ENCODE measurements around the gene SNUPN. TPM values are rescaled to one million over a fixed set of nuclear protein-coding genes. Genes with fewer than 3 reads are reported as not detected.
"Not testable (repeated sequence)": the region's sequence is repeated elsewhere in the genome, so short reads cannot be mapped to it uniquely, and the experiment has no call there.

Gene SNUPN
- total RNA-seq, 3 donors from 2014 or later, result 18.7 to 23.9 (median 18.9) TPM

GRCh38 chr15:75570126-75570845 lies 55.2 kb downstream of the SNUPN start:
- Histone ChIP-seq H3K9me3 (no peaks in the 10 kb centered on the region), H3K4me3 (no peak overlapping the region), H3K4me1 (ENCODE audit: low read depth) (peaks cover 6% of the 10 kb centered on the region), H3K36me3 (ENCODE audit: low read depth) (no peaks in the 10 kb centered on the region)
- intact Hi-C loops (cut with DNase I, micrococcal nuclease), result no loop called here
- ATAC-seq (no peak), DNase-seq (no peak)
- TF ChIP-seq CTCF (IDR thresholded peaks at IDR 0.05), result no peak

- intact Hi-C loops (cut with DNase I, micrococcal nuclease), result no loop called here
- TF ChIP-seq CTCF (IDR thresholded peaks at IDR 0.05), result no peak
- DNase-seq (no peak), ATAC-seq (no peak)
- Histone ChIP-seq H3K4me1 (ENCODE audit: low read depth) (no peaks in the 10 kb centered on the region), H3K36me3 (ENCODE audit: low read depth) (no peaks in the 10 kb centered on the region), H3K9me3 (no peaks in the 10 kb centered on the region), H3K4me3 (no peak overlapping the region)
Measured at GRCh38 chr15:75565062-75565970, 60.2 kb downstream of the SNUPN start.

- Histone ChIP-seq H3K4me3 (no peak overlapping the region), H3K4me1 (ENCODE audit: low read depth) (no peaks in the 10 kb centered on the region), H3K9me3 (no peaks in the 10 kb centered on the region), H3K36me3 (ENCODE audit: low read depth) (no peaks in the 10 kb centered on the region)
- no peak for TF ChIP-seq CTCF (IDR thresholded peaks at IDR 0.05)
- no peak for DNase-seq
- no peak for ATAC-seq
- intact Hi-C loops (cut with DNase I, micrococcal nuclease), result no loop called here
Measured at GRCh38 chr15:75561888-75562287, 63.6 kb downstream of the SNUPN start.

- H3K4me3 ChIP-seq; H3K4me1 ChIP-seq (ENCODE audit: low read depth); ATAC-seq; H3K9me3 ChIP-seq; DNase-seq; intact Hi-C loops (cut with DNase I, micrococcal nuclease); H3K36me3 ChIP-seq (ENCODE audit: low read depth): not testable (repeated sequence)
Measured at GRCh38 chr15:75559360-75559759, 66.2 kb downstream of the SNUPN start.

GRCh38 chr15:75558955-75559354 lies 66.6 kb downstream of the SNUPN start:
- DNase-seq; H3K36me3 ChIP-seq (ENCODE audit: low read depth); H3K4me1 ChIP-seq (ENCODE audit: low read depth); intact Hi-C loops (cut with DNase I, micrococcal nuclease); H3K9me3 ChIP-seq; ATAC-seq; H3K4me3 ChIP-seq: not testable (repeated sequence)

- Histone ChIP-seq H3K9me3 (no peaks in the 10 kb centered on the region), H3K4me3 (no peak overlapping the region), H3K36me3 (ENCODE audit: low read depth) (no peaks in the 10 kb centered on the region), H3K4me1 (ENCODE audit: low read depth) (no peaks in the 10 kb centered on the region)
- no peak for ATAC-seq
- intact Hi-C loops (cut with DNase I, micrococcal nuclease), result no loop called here
- TF ChIP-seq CTCF (IDR thresholded peaks at IDR 0.05), result no peak
- DNase-seq, result no peak
Measured at GRCh38 chr15:75554717-75555116, 70.8 kb downstream of the SNUPN start.

Data from mucosa of descending colon (tissue), 3 donors.